ENCODE measurements around the gene NCKAP5L. TPM values are rescaled to one million over a fixed set of nuclear protein-coding genes. Genes with fewer than 3 reads are reported as not detected.
A peak's percentile ranks its signal among the peaks of the same experiment; 100 is the strongest.

NCKAP5L gene
- total and polyA plus RNA-seq, 3 experiments from 2014 or later = 4.3 to 5.5 (median 4.8) TPM

GRCh38 chr12:49842519-49843352 is 14.5 kb upstream of the NCKAP5L start, which contains the start of gene BCDIN3D:
BCDIN3D (minus strand) TSS chr12:49843106; CDS start chr12:49843087, 19 bp downstream.
- Mint-ChIP-seq H3K9me3 (no peaks in the 10 kb centered on the region), H3K27me3 (no peaks in the 10 kb centered on the region), H3K4me1 (peaks cover 29 to 51% (median 44%) of the 10 kb centered on the region in 3 donors), H3K27ac (peak within 1 kb of the TSS; percentile 89 to 97 (median 96)), H3K36me3 (peaks cover 0 to 14% (median 2%) of the 10 kb centered on the region in 3 donors), H3K4me3 (peak within 1 kb of the TSS; percentile 90 to 97 (median 93))
- peak; percentile 88 to 94 (median 89) for DNase-seq
- no peaks in the 10 kb centered on the region for H3K27me3 ChIP-seq (ENCODE audit: insufficient read depth, low read length, poor library complexity, severe bottlenecking)
- CTCF ChIA-PET = interaction anchor here (1.0 to 6.5 kb wide), 6 partner anchors 14 to 990 kb away, joined by 3 to 44 read pairs (median 4); partner anchors contain the start of genes NCKAP5L and TMBIM6
- POLR2A ChIA-PET = interaction anchor here (0.5 to 1.5 kb wide), 5 partner anchors 9 to 136 kb away, joined by 3 to 11 read pairs (median 3); partner anchors contain the start of genes NCKAP5L and TMBIM6
- H3K9me3 ChIP-seq (ENCODE audit: low read length) = no peaks in the 10 kb centered on the region
- H3K27ac ChIP-seq (ENCODE audit: low read depth, low read length) = peak within 1 kb of the TSS; percentile 79
- peaks cover 33% of the 10 kb centered on the region for H3K4me1 ChIP-seq (ENCODE audit: insufficient read depth, low read length)
- H3K36me3 ChIP-seq (ENCODE audit: insufficient read depth, low read length) = peaks cover 3% of the 10 kb centered on the region
- H3K4me3 ChIP-seq (ENCODE audit: low read length) = peak within 1 kb of the TSS; percentile 96

DNA sequence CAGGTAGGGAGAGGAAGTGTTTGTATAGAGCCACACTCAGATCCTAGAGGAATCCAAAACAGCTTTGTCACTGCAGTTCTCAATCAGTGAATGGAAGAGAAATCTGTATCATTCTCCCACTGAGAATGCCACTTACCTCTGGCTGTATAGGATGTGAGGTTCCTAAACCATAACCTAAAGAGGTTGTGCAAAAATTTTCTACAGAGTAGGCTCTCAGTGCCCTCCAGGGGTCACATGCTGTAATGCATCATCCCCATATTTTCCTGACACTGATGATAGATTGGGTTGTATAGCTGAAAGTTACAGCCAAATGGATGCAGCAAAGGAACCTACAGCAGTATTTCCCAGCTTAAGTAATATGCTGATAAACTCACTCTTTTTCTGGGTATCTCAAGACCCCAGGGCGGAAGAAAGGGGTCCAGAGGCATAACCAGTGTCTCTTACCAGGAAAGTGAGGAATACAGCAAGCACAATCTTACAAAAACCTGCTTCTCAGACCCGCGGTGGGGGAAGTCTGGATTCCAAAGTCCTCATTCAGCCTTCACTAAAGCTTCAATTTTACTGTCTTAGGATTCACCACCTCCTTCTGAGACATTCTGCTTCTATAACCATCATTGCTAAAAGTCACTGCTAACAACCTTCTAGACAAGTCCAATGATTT is 10.9 kb upstream of the NCKAP5L start:
- Histone ChIP-seq H3K4me3 (ENCODE audit: low read length) (no peak overlapping the region), H3K4me1 (ENCODE audit: insufficient read depth, low read length) (peaks cover 24% of the 10 kb centered on the region), H3K27me3 (ENCODE audit: insufficient read depth, low read length, poor library complexity, severe bottlenecking) (no peaks in the 10 kb centered on the region), H3K36me3 (ENCODE audit: insufficient read depth, low read length) (peaks cover 3% of the 10 kb centered on the region), H3K9me3 (ENCODE audit: low read length) (no peaks in the 10 kb centered on the region), H3K27ac (ENCODE audit: low read depth, low read length) (no peak overlapping the region)
- H3K4me3 Mint-ChIP-seq = peak overlapping the region in 2 of 7 donors; percentile 1 to 64
- ChIA-PET POLR2A (interaction anchor here (0.6 kb wide), 1 partner anchor 11 kb away, joined by 4 read pairs; the partner anchor contains the start of gene NCKAP5L), CTCF (interaction anchor here (0.7 to 6.5 kb wide), 19 partner anchors 8 to 191 kb away, joined by 3 to 44 read pairs (median 4); partner anchors contain the start of genes NCKAP5L and TMBIM6)
- peaks cover 0 to 16% (median 2%) of the 10 kb centered on the region in 3 donors for H3K36me3 Mint-ChIP-seq
- DNase-seq = peak in 3 of 5 donors; percentile 24 to 52 (median 44)
- H3K9me3 Mint-ChIP-seq = no peaks in the 10 kb centered on the region
- peak overlapping the region in 2 of 8 donors; percentile 7 to 37 for H3K27ac Mint-ChIP-seq
- H3K4me1 Mint-ChIP-seq = peaks cover 24 to 41% (median 35%) of the 10 kb centered on the region in 3 donors
- H3K27me3 Mint-ChIP-seq = no peaks in the 10 kb centered on the region

- Histone ChIP-seq H3K4me1 (ENCODE audit: insufficient read depth, low read length) (peaks cover 9% of the 10 kb centered on the region), H3K4me3 (ENCODE audit: low read length) (no peak overlapping the region), H3K27ac (ENCODE audit: low read depth, low read length) (no peak overlapping the region), H3K27me3 (ENCODE audit: insufficient read depth, low read length, poor library complexity, severe bottlenecking) (no peaks in the 10 kb centered on the region), H3K36me3 (ENCODE audit: insufficient read depth, low read length) (no peaks in the 10 kb centered on the region), H3K9me3 (ENCODE audit: low read length) (no peaks in the 10 kb centered on the region)
- ChIA-PET POLR2A (no interaction called here), CTCF (interaction anchor here (1.6 to 2.1 kb wide), 2 partner anchors 55 to 92 kb away, joined by 3 to 6 read pairs; partner anchors contain the start of gene TMBIM6)
- Mint-ChIP-seq H3K4me3 (peak overlapping the region in 1 of 7 donors; percentile 78), H3K27me3 (peaks cover 0 to 3% of the 10 kb centered on the region in 2 donors), H3K9me3 (no peaks in the 10 kb centered on the region), H3K27ac (no peak overlapping the region), H3K36me3 (peaks cover 0 to 5% (median 0%) of the 10 kb centered on the region in 3 donors), H3K4me1 (peaks cover 11 to 16% (median 12%) of the 10 kb centered on the region in 3 donors)
- DNase-seq = no peak
Measured at GRCh38 chr12:49832836-49833421, 4.7 kb upstream of the NCKAP5L start.

- Histone ChIP-seq H3K27me3 (ENCODE audit: insufficient read depth, low read length, poor library complexity, severe bottlenecking) (no peaks in the 10 kb centered on the region), H3K36me3 (ENCODE audit: insufficient read depth, low read length) (no peaks in the 10 kb centered on the region), H3K27ac (ENCODE audit: low read depth, low read length) (no peak overlapping the region), H3K4me1 (ENCODE audit: insufficient read depth, low read length) (peaks cover 16% of the 10 kb centered on the region), H3K4me3 (ENCODE audit: low read length) (no peak overlapping the region), H3K9me3 (ENCODE audit: low read length) (no peaks in the 10 kb centered on the region)
- Mint-ChIP-seq H3K27ac (no peak overlapping the region), H3K9me3 (no peaks in the 10 kb centered on the region), H3K4me3 (no peak overlapping the region), H3K36me3 (peaks cover 0 to 3% (median 0%) of the 10 kb centered on the region in 3 donors), H3K4me1 (peaks cover 20 to 26% (median 20%) of the 10 kb centered on the region in 3 donors), H3K27me3 (peaks cover 0 to 3% of the 10 kb centered on the region in 2 donors)
- ChIA-PET CTCF (interaction anchor here (1.6 to 2.1 kb wide), 2 partner anchors 54 to 90 kb away, joined by 3 to 6 read pairs; partner anchors contain the start of gene TMBIM6), POLR2A (no interaction called here)
- DNase-seq = no peak
Measured at GRCh38 chr12:49831717-49832116, 3.5 kb upstream of the NCKAP5L start.

DNA sequence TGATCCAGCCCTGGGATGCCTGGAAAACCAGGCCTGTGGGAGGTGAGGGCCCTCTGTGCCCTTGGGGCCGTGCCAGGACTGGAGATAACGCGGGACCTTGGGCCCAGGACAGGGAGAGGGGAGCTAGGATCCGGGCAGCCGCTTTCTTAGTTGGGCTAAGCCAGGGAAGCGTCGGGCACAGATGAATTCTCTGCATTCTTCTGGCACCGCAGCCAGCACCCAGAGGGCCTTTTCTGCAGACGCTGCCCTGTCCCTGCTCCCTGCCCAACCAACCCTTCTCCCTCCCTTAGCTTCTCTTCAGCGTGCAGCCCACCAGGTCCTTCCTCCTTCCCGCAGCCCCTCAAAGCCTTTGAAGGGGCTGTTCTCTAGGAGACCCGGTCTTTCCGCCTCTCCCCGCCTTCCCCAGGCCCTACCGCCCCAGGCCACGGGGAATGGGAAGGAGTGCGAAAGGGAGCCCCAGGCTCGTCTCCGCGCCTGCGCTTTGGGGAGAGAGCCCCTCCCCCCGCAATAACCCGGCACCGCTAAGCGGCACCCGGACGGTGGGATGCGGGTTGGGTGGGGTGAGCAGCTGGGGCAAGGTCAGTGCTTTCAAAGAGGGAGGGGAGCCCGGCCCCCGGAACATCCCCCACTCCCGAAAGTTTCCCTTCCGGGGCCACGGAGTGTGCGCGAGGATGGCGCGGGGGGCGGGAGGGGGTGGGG is 663 bp downstream of the NCKAP5L start:
- Histone ChIP-seq H3K4me1 (ENCODE audit: insufficient read depth, low read length) (peaks cover 16% of the 10 kb centered on the region), H3K4me3 (ENCODE audit: low read length) (peak overlapping the region; percentile 51), H3K36me3 (ENCODE audit: insufficient read depth, low read length) (no peaks in the 10 kb centered on the region), H3K27me3 (ENCODE audit: insufficient read depth, low read length, poor library complexity, severe bottlenecking) (no peaks in the 10 kb centered on the region), H3K9me3 (ENCODE audit: low read length) (no peaks in the 10 kb centered on the region), H3K27ac (ENCODE audit: low read depth, low read length) (peak overlapping the region; percentile 12)
- peaks cover 0 to 6% (median 0%) of the 10 kb centered on the region in 3 donors for H3K36me3 Mint-ChIP-seq
- H3K4me1 Mint-ChIP-seq = peaks cover 32 to 39% (median 35%) of the 10 kb centered on the region in 3 donors
- CTCF ChIA-PET = interaction anchor here (1.1 to 4.4 kb wide), 4 partner anchors 9 to 86 kb away, joined by 4 to 44 read pairs (median 8); partner anchors contain the start of genes BCDIN3D and TMBIM6
- H3K27ac Mint-ChIP-seq = peak overlapping the region in 7 of 8 donors; percentile 29 to 95 (median 78)
- peak overlapping the region; percentile 92 to 99 (median 97) for H3K4me3 Mint-ChIP-seq
- no peaks in the 10 kb centered on the region for H3K9me3 Mint-ChIP-seq
- POLR2A ChIA-PET = interaction anchor here (1.1 to 1.4 kb wide), 3 partner anchors 15 to 86 kb away, joined by 5 to 11 read pairs (median 10); partner anchors contain the start of genes BCDIN3D and TMBIM6
- DNase-seq = peak; percentile 17 to 75 (median 40)
- H3K27me3 Mint-ChIP-seq = peaks cover 0 to 3% of the 10 kb centered on the region in 2 donors

GRCh38 chr12:49827051-49827400 is 1.2 kb downstream of the NCKAP5L start:
- no peaks in the 10 kb centered on the region for H3K9me3 Mint-ChIP-seq
- CTCF ChIA-PET = interaction anchor here (1.1 to 4.4 kb wide), 4 partner anchors 9 to 86 kb away, joined by 4 to 44 read pairs (median 8); partner anchors contain the start of genes BCDIN3D and TMBIM6
- Histone ChIP-seq H3K27ac (ENCODE audit: low read depth, low read length) (no peak overlapping the region), H3K4me1 (ENCODE audit: insufficient read depth, low read length) (peaks cover 16% of the 10 kb centered on the region), H3K27me3 (ENCODE audit: insufficient read depth, low read length, poor library complexity, severe bottlenecking) (no peaks in the 10 kb centered on the region), H3K9me3 (ENCODE audit: low read length) (no peaks in the 10 kb centered on the region), H3K36me3 (ENCODE audit: insufficient read depth, low read length) (no peaks in the 10 kb centered on the region), H3K4me3 (ENCODE audit: low read length) (peak overlapping the region; percentile 51)
- peaks cover 32 to 43% (median 39%) of the 10 kb centered on the region in 3 donors for H3K4me1 Mint-ChIP-seq
- H3K27ac Mint-ChIP-seq = peak overlapping the region; percentile 67 to 95 (median 80)
- H3K27me3 Mint-ChIP-seq = peaks cover 0 to under 1% of the 10 kb centered on the region in 2 donors
- no peak for DNase-seq
- peak overlapping the region; percentile 75 to 97 (median 92) for H3K4me3 Mint-ChIP-seq
- H3K36me3 Mint-ChIP-seq = peaks cover 0 to 8% (median 0%) of the 10 kb centered on the region in 3 donors
- POLR2A ChIA-PET = no interaction called here
